ENCODE measurements around the gene ARHGAP27. TPM values are rescaled to one million over a fixed set of nuclear protein-coding genes. Genes with fewer than 3 reads are reported as not detected.

Gene ARHGAP27
- total and polyA plus RNA-seq, 8 donors, result 3.1 to 22.4 (median 7.4) TPM

GRCh38 chr17:45397796-45398195 lies 34.9 kb downstream of the ARHGAP27 start:
- no peak for DNase-seq
- Histone ChIP-seq H3K27ac (no peak overlapping the region), H3K9me3 (no peaks in the 10 kb centered on the region), H3K36me3 (no peaks in the 10 kb centered on the region), H3K27me3 (no peaks in the 10 kb centered on the region), H3K4me3 (no peak overlapping the region), H3K4me1 (peaks cover 0 to 3% (median 0%) of the 10 kb centered on the region in 3 donors)
- no peak for TF ChIP-seq CTCF (IDR thresholded peaks at IDR 0.05)
- FAIRE-seq, result no peak
- WGBS, 2 donors, result 85 to 86% methylated on average over 5 of the region's 5 CpGs
- ATAC-seq, result no peak
- intact Hi-C loops (cut with DNase I), result no loop called here

GRCh38 chr17:45396496-45397205 lies 36.0 kb downstream of the ARHGAP27 start:
- Histone ChIP-seq H3K4me3 (no peak overlapping the region), H3K27ac (no peak overlapping the region), H3K36me3 (no peaks in the 10 kb centered on the region), H3K4me1 (peaks cover 0 to 3% (median 0%) of the 10 kb centered on the region in 3 donors), H3K27me3 (no peaks in the 10 kb centered on the region), H3K9me3 (no peaks in the 10 kb centered on the region)
- ATAC-seq, result no peak
- no peak for FAIRE-seq
- no peak for TF ChIP-seq CTCF (IDR thresholded peaks at IDR 0.05)
- WGBS, 2 donors, result 92 to 93% methylated on average over 42 to 50 of the region's 50 CpGs
- intact Hi-C loops (cut with DNase I), result no loop called here
- peak in 1 of 6 donors; percentile 67 for DNase-seq

GRCh38 chr17:45395569-45396415 lies 36.9 kb downstream of the ARHGAP27 start:
- ATAC-seq (peak in 2 of 4 donors; percentile 6 to 11), FAIRE-seq (no peak), DNase-seq (peak in 1 of 6 donors; percentile 73)
- Histone ChIP-seq H3K9me3 (no peaks in the 10 kb centered on the region), H3K27ac (no peak overlapping the region), H3K27me3 (no peaks in the 10 kb centered on the region), H3K4me1 (peaks cover 0 to 3% (median 0%) of the 10 kb centered on the region in 3 donors), H3K4me3 (peak overlapping the region in 1 of 4 donors; percentile 33), H3K36me3 (no peaks in the 10 kb centered on the region)
- intact Hi-C loops (cut with DNase I), result no loop called here
- no peak for TF ChIP-seq CTCF (IDR thresholded peaks at IDR 0.05)
- WGBS, 2 donors, result 82 to 83% methylated on average over 59 to 60 of the region's 60 CpGs

- peaks cover 0 to 3% (median 0%) of the 10 kb centered on the region in 3 donors for H3K4me1 ChIP-seq
- intact Hi-C loops (cut with DNase I), result no loop called here
- H3K27ac ChIP-seq, result no peak overlapping the region
- H3K9me3 ChIP-seq, result no peaks in the 10 kb centered on the region
- no peak for FAIRE-seq
- TF ChIP-seq CTCF (IDR thresholded peaks at IDR 0.05), result peak; percentile 41 to 66 (median 56)
- no peaks in the 10 kb centered on the region for H3K36me3 ChIP-seq
- H3K27me3 ChIP-seq, result no peaks in the 10 kb centered on the region
- whole genome bisulfite sequencing, 2 donors, result 15% methylated on average over 30 of the region's 30 CpGs
- peak; percentile 80 to 94 (median 89) for ATAC-seq
- H3K4me3 ChIP-seq, result peak overlapping the region in 1 of 4 donors; percentile 33
- peak; percentile 54 to 76 (median 60) for DNase-seq
These were observed 37.6 kb downstream of the ARHGAP27 start for GRCh38 chr17:45394913-45395568.

Data from pancreas (tissue), 10 donors.